ELF-1 (cell line): ENCODE results near the gene SLC16A4.
"Not testable (repeated sequence)": the region's sequence is repeated elsewhere in the genome, so short reads cannot be mapped to it uniquely, and the experiment has no call there.

Experiments used
- DNase-seq: peaks from one replicate; pipeline ENCODE4 v3.0.0-alpha.2; 2016; ENCODE audit warnings: low read depth, low spot score

SLC16A4 gene

DNA sequence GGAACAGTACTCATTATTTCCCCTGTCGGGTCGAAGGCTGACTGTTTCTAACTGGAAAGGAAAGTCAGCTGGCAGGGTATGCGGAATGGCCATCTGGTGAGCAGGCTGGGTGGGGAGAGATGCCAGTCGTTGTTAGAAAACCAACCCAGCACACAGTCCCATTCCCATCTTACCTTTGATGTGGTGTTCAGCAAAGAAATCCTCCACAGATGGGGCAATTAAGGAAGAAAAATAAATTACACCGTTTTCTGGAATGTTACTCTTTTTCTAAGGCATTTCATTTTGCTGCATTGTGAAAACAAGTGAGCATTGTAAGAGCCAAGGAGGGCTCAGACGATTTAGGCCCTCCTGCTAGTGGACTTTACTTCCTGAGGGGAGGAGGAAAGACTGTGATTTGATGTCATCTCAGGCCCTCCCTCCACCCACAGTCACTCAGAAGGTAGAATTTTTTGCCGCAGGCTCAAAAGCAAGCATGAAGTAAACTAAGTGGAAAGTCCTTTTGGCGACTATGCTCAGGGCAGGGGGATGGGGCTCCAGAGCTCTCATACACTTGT lies at the start of gene SLC16A4:
Gene SLC16A4 (minus strand): TSS at position 335 of the 554 bp plus-strand sequence. CDS start 1,703 bp downstream, outside the sequence.
- DNase-seq = peak; percentile 75

DNA sequence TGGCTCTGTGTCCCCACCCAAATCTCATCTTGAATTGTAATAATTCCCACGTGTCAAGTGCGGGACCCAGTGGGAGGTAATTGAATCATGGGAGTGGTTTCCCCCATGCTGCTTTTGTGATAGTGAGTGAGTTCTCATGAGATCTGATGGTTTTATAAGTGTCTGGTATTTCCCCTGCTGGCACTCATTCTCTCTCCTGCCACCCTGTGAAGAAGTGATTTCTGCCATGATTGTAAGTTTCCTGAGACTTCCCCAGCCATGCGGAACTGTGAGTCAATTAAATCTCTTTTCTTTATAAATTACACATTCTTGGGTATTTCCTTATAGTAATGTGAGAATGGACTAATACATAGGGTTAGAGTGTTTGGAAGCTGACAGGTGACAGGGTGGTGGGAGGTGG lies 49.0 kb upstream of the SLC16A4 start:
- DNase-seq = not testable (repeated sequence)

DNA sequence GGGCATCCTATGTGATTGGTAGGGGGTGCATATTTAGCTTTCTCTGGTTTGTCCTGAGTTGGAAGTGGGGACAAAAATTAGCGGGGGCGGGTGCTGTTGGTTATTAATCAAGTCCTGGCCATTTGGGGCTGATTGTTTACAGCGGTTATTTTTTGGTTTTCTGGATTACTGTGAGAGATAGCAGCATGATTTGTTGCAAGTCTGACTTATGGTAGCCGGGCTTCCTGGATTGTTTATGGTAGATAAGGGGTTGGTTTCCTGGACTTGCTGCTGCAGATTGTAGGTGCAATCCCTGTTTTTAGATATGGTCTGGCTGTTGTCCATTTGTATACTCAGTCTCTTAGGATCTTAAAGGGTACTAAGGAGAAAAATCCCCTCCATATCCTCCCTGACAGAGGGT lies 48.1 kb upstream of the SLC16A4 start:
- no peak for DNase-seq

DNA sequence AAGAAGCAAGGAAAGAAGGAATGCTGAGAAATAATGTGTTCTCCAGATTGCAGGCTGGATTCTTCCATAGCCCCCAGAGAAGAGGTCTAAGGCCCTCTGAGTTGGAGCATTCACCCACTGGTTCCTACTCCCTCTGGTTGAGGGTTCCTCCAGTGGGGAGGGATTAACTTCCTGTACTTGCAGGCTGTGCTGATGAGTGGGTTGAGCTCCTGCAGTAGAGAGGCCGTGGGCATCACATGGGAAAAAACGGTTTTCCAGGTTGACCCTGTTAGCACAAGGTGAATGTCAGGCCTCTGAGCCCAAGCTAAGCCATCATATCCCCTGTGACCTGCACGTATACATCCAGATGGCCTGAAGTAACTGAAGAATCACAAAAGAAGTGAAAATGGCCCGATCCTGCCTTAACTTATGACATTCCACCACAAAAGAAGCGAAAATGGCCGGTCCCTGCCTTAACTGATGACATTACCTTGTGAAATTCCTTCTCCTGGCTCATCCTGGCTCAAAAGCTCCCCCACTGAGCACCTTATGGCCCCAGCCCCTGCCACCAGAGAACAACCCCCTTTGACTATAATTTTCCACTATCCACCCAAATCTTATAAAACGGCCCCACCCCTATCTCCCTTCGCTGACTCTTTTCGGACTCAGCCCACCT lies 46.9 kb upstream of the SLC16A4 start:
- peak; percentile 30 for DNase-seq

DNA sequence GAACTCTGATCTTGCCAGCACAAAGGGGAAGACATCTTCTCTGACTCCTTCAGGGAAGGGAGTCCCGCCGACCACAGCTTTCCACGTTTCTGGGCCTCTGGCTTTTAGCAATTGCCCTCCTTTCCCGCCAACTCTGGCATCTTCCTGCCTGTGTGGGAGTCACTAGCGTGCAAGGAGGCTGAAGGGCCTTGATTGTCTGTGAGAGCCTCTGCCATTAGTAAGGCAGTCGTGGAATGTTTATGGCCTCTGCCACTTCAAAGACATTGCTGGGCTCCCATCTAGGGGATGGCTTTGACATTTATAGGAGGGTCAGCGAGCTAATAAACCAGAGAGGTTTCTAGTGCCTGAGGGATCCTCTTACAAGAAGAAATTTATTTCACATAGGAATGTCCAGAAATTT lies 45.8 kb upstream of the SLC16A4 start:
- DNase-seq = peak; percentile 89

DNA sequence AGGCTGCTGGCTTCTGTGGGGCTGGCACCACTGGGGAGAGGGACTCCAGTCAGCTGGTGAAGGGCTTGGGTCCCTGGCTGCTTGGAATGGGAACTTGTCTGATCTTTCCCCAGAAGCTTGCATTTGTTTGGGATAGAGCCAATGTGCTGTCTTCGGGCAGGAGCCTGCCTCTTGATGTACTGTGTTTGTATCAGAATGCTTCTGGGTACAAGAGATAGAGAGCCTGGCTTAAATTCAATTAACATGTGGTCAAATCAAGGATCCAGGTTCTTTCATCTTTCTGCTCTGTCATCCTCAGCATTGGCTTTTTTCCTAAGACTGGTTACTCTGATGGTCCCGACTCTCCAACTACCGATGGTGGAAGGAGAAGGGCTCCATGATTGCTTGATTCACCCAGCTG lies 44.1 kb upstream of the SLC16A4 start:
- DNase-seq = no peak

DNA sequence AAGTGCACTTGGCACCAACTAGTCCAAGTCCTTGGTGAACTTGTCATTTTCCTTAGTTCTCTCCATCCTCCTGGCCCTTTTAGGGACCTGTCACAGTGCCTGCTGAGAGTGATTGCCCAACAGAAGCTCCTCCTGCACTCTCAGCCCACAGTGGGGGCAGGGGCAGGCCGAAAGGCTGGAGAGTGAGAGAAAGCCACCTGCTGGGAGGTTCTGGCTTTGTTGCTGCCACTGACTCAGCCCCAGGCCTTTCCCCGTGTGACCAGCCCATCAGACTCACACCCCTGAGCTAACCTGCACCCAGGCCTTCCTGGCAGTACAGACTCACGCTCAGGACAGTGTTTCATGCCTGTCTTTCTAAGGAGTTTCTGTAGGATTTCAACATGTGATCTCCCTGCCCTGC lies 43.0 kb upstream of the SLC16A4 start:
- peak; percentile 96 for DNase-seq

DNA sequence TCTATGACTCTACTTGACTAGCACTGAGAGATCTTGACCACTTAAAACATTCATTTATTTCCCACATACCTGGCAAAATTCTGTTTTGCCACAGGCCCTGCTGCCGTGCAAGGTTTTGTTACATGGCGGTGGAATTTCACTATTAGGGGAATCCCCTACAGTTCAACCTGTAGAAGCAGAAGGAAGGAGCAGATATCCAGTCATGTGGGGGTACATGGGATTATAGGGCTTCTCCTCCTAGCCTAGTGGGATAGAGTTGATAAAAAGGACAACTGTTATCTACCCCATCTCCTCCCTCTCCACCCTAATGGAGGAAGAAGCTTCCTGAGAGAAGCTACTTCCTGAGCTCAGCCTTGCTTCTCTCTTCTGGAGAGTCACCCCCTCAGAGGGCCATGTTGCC lies 42.4 kb upstream of the SLC16A4 start:
- no peak for DNase-seq

DNA sequence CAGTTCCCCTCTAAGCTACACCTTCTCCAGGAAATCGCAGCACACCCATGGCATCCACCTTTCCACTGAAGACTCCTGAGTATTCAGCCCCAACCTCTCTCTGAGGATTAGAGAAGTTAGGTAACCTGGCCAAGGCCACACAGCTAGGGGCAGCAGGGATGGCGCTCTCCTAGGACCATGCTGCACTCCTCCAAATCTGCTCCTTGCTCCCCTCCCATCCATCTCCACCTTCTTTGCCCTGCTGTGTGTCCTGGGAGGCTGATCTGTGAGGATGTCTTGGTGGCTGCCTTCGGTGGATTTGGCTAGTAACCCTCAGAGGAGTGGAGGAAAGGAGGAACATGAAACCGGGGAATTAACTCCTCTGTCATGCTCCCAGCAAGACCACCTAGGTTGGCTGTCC lies 40.1 kb upstream of the SLC16A4 start:
- no peak for DNase-seq

DNA sequence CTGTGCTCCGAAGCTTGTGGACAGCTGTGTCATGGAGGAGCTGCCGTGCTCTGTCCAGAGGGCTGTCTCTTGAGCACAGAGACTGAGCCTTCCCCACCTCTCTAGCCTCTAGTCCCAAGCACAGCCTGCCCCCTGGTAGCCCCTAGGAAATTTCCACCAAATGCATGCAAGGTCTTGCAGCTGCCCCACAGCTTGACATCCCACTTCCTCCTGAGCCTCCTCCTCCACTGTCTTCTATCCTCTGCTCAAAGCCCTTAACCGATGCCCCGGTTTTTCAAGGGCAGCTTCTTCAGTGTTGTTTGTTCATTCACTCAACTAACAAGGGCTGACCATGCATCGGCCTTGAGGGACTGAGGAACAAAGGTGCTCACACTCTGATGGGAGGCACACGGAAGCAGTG lies 39.5 kb upstream of the SLC16A4 start:
- no peak for DNase-seq

DNA sequence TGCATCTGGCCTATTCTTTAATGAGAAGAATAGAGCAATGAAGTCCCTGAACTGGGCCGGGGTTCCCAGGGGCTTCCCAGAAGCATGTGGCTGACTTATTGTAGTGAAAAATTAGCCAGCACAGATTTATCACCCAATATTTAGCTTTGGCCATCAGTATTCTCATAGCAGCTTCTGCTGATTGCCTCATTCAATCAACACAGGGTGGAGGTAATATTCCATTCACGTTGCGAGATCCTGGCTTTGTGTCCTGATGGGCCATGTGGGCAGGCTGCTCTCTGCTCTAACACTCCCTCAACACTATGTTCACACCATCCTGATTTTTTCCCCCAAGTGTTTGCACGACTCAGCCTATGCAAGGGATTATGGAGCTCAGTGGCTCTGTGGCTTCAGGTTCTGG lies 38.1 kb upstream of the SLC16A4 start:
- no peak for DNase-seq

DNA sequence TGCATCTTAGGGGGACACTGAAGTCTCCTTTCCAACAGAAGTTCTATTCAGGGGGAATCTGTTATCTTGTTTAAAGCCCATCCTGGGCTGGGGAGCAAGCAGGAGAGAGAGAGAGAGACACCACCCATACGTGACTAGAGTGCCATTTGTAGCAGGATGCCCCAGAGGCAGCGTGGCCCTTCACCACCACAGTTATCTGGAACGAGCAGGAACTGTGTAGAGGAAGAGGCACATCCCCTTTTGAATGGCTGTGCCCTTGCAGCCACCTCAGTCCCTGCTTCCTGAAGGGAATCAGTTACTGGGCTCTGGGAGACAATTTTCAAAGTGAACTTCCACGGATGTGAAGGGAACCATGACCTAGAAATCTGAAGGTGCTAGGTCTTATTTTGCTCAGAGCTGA lies 36.0 kb upstream of the SLC16A4 start:
- no peak for DNase-seq

DNA sequence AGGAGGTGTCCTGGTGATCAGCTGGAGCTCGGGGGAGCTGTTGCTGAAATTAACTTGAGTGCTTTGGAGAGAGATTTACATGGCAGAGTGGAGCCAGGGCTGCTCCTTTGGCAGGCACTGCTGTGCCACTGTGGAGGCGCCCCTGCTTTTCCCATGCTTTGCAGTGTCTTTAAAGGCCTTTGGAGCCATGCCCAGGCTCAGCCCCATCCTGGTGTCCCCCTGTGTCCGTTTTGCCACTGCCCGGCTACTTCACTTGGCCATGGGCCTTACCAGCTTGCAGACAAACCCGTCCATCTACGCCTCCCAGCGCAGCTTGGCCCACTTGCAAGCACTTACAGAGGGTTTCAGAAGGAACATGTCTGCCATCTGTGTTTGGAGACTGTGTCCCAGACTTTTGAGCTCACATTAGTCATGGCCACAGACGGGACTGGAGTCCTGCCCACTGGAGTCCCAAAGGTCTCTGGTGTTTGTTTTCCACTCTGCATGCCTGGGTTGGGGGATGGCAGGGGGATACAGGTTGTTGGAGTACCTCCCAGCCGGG lies 34.9 kb upstream of the SLC16A4 start:
- no peak for DNase-seq

DNA sequence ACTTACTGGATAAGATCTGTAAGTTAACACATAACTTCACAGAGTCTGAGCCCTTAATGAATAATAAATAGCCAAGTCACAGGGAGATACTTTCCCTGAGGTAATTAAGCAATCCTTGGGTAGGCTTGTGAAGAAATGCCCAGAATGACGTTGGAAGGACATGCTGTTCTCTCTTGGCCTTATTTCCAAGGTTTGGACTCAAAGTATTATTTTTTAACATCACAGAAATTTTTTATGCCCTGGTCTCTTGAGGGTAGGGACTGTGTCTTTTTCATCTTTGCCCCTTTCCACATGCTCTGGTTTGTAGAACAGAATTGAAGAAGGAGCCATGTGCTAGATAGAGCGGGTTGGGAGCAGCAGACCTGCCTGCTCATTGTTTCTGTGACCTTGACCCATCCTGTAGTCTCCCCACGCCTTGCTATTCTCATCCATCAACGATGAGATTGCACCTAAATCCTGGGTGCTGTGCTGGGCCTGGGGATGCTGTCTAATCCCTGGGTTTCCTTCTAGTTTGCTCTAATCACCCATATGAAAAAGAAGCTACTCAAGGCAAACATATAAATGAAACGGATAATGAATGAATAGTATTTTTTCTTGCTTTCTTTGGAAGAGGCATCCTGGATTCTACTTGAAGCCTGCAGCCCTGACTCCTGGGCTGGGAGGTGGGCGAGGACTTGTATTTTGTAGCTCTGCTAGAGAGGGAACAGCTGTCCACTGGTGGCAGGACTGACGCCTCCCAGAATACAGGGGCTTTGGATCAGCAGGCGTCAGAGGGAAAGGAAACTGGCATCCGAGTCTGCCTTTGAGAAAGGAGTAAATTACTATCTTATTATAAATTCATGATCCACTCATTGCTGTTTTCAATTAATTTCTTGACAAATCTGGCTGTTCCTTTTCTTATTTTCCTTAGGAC lies 34.1 kb upstream of the SLC16A4 start:
- no peak for DNase-seq

DNA sequence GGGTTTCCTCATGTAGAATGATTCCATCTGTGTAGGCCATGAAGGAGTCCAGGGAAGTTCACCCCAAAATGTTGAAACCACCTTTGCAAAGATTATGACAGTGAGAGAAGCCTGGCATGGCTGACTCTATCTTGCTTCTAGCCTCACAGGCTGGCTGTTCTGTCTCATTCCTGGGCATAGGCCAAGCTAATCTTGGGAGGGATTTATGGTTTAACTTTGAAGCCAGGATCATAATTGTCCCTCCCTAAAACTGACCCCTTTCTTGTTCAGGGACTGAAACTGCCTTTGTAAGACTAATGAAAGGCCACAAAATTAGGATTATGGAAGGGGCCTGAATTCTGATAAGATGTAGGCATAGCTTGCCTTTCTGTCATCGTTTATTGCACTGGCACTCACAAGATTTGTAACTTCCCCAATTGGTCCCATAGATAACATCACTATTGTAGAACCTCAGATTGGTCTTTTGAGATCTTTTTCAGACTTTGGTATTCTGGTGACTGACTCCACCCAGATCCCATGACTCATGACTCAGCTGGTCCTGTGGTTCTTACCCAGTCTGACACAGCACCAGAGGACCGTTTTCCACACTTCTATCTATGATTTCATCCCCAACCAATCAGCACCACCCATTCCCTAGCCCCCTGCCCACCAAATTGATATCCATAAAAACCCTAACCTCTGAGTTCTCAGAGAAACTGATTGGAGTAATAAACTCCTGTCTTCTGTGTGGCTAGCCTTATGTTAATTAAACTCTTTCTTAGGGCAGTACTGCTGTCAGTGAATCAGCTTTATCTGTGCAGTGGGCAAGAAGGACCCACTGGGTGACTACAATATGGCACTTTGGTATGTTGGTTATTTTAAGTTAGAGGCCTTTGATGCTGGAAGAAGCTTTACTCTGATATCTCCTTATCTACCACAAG lies 30.3 kb upstream of the SLC16A4 start:
- no peak for DNase-seq

DNA sequence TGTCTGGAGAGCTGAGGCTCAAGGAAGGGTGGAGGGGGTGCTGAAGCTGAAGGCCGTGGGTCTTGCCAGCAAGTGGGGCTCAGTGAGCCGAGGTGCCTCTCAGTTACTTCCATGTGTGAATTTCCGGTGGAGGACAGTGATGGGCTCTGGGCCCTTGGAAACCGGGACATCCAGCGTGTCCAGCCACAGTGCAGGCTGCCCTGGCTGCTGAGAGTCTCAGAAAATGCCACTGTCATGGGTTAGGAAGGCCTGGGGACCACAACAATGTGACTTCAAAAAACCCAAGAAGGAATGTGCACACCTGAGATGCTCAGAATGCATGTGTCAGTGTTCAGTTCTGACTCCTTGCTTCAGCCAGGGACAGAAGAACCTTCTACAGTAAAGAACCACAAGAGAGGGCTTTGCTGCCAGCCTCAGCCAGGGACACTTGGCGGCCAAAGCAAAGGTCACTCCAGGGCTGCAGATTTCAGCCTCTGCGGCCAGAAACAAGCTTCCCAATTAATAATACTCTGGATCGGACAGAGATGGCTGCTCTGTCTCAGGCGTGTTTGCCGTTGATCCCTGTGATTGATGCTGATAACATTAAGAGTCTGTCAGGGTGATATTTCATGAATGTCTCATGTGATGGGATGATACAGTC lies 29.3 kb upstream of the SLC16A4 start:
- DNase-seq = no peak

DNA sequence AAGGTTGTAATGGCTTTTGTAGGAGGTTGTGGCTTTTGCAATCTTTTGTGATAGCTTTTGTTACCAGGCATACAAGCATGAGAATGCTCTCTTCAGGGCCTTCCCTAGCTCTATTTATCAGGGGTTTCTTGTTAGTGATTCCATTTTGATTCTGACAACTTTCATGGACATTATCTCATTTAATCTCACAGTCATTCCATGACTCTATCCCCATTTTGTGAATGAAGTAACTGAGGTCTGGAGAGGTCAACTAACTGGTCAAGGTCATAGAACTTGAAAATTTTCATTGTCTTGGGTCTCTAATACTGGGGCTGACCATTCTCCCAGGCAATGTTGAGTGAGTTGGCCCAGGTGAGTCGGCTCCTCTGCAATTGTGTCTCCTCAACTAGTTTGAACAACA lies 27.9 kb upstream of the SLC16A4 start:
- DNase-seq = no peak

DNA sequence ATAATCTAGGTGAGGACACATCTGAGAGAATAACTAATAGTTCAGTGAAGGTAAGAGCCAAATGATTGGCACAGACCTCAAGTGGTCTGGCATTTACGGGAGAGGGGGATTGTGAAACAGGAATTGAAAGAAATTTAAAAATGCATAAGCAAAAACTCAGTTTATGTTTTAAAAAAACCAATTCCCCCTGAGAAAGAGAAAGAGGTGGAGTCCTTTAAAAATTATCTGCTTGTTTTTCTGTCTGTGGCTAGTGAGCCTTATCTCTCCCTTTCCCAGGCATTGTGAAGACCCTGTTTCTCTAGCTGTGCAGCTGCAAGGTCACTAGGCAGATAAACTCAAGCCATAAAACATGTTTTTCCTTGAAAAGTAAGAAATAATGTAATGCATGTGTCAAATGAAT lies 22.2 kb upstream of the SLC16A4 start:
- not testable (repeated sequence) for DNase-seq

DNA sequence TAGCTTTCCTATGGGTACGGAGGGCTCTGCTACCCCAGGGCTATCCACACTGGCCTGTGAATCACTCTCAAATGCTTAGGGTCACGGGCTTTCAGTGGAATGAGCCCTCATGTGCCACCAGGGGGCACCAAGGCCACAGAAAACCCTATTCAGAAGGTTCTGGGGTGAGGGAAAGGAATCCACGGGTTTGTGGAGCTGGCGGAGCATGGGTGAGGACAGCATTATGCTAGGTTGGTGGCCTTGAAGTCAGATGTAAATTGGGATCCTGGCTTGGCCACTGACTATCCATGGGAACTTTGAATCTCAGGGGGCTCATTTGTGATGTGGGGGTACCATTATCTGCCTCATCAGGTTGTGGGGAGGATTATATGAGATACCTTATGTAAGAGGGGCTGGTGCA lies 21.8 kb upstream of the SLC16A4 start:
- peak; percentile 92 for DNase-seq

DNA sequence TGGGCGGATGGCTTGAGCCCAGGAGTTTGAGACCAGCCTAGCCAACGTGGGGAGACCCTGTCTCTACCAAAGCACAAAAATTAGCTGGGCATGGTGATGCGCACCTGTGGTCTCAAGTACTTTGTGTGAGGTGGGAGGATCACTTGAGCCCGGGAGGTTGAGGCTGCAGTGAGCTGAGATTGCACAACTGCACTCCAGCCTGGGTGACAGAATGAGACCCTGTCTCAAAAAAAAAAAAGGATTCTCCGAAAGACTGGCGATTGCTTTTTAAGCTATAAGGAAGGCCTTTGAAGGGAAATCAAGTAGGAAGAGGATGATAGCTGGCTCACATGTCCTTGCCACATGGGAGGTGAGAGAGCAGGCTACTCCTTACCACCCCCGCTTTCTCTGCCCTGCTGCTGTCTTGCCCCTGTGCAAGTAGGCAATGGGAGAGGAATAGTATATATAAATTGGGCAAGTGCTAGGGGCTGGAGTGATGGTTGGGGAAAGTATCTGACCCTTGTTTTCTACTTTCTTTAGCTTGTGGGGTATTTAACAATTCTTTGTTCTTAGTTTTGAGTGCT lies 20.4 kb upstream of the SLC16A4 start:
- DNase-seq = no peak

DNA sequence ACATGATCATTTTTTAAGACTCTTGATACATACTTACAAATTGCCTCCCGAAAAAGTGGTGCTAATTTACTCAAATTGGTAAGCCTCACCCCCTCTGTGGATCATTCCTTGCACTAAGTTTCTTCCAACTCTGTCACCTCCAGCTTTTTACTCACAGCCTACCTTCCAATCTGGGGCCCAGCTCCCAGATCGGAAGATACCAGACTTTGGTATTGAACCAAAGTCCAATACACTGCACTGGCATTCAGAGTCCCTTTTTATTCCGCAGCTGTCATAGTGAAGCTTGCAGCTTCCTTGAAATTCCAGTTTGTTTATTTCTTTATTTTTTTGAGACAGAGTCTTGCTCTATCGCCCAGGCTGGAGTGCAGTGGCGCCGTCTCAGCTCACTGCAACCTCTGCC lies 18.5 kb upstream of the SLC16A4 start:
- no peak for DNase-seq
